Activated CD4-positive, alpha-beta T cell treated with anti-CD3 and anti-CD28 coated beads, Interleukin-2, amount 10 ng/mL, durations not matched to agents 24 days and 14 days (primary cell): ENCODE measurements around the gene SCAPER. TPM values are rescaled to one million over a fixed set of nuclear protein-coding genes. Genes with fewer than 3 reads are reported as not detected.
A peak's percentile ranks its signal among the peaks of the same experiment; 100 is the strongest.

Experiments
- DNase-seq: peaks from one replicate; pipeline ENCODE4 v3.0.0; 2022
- H3K27ac Mint-ChIP-seq: one replicate; pipeline ENCODE4 v1.8.0; 2022; ENCODE audit warnings: mild to moderate bottlenecking, mixed read lengths
- H3K27me3 Mint-ChIP-seq: one replicate; pipeline ENCODE4 v1.8.0; 2022; ENCODE audit warnings: mixed read lengths
- H3K36me3 Mint-ChIP-seq: one replicate; pipeline ENCODE4 v1.8.0; 2022; ENCODE audit warnings: low read depth, mild to moderate bottlenecking, mixed read lengths
- H3K4me1 Mint-ChIP-seq: one replicate; pipeline ENCODE4 v1.8.0; 2021; ENCODE audit warnings: mixed read lengths
- H3K4me3 Mint-ChIP-seq: one replicate; pipeline ENCODE4 v1.8.0; 2022; ENCODE audit warnings: mild to moderate bottlenecking, moderate library complexity, mixed read lengths
- H3K9me3 Mint-ChIP-seq: one replicate; pipeline ENCODE4 v1.8.0; 2021; ENCODE audit warnings: mixed read lengths
- intact Hi-C: fragments of 100-400 bp; cut with micrococcal nuclease; formaldehyde crosslinking; loops from one replicate; pipeline ENCODE4 v1.15.1; 2023
- total RNA-seq: library from RNA; stranded (reverse); gene quantifications from 2 replicates; pipeline ENCODE4 v1.2.3, GENCODE V29; 2022

SCAPER gene
- total RNA-seq, 1 donor from 2014 or later = 31.0 TPM

DNA sequence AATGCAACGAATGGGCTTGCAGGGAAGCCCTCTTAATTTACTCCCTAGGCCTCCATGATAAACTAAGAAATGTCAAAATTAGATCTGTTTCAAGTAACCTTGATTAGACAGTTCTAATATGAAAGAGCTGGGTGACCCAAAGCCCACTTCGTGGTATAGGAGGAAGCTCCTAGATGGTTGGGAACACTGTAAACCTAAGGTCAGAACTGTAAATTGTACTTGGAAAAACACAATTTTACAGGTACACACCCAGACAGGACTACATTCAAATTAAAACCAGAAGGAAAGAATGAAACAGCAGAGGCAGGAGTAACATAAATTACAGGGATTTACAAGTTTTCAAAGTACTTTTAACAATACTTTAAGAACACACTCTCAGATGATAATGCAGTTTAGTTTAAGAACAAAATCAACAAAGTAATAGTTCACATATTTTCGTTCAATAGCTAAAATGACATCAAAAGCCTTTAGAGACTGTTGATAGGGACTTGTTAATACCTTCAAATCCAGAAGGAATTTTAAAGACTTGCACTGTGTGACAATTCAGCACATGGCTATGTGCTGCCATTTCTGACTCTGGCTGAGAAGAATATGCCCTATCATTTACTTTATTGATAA, 550.2 kb downstream of the SCAPER start:
- H3K4me3 Mint-ChIP-seq = no peak overlapping the region
- H3K4me1 Mint-ChIP-seq = no peaks in the 10 kb centered on the region
- H3K27ac Mint-ChIP-seq = no peak overlapping the region
- H3K36me3 Mint-ChIP-seq = no peaks in the 10 kb centered on the region
- H3K27me3 Mint-ChIP-seq = peaks cover 14% of the 10 kb centered on the region
- H3K9me3 Mint-ChIP-seq = no peaks in the 10 kb centered on the region
- no peak for DNase-seq
- intact Hi-C loops = no loop called here

GRCh38 chr15:76353903-76354302, 551.2 kb downstream of the SCAPER start:
- DNase-seq = no peak
- no peaks in the 10 kb centered on the region for H3K9me3 Mint-ChIP-seq
- peaks cover 19% of the 10 kb centered on the region for H3K27me3 Mint-ChIP-seq
- no peaks in the 10 kb centered on the region for H3K4me1 Mint-ChIP-seq
- no peaks in the 10 kb centered on the region for H3K36me3 Mint-ChIP-seq
- H3K27ac Mint-ChIP-seq = no peak overlapping the region
- intact Hi-C loops = no loop called here
- H3K4me3 Mint-ChIP-seq = no peak overlapping the region

- H3K27me3 Mint-ChIP-seq = peaks cover 24% of the 10 kb centered on the region
- no peak overlapping the region for H3K4me3 Mint-ChIP-seq
- no peak overlapping the region for H3K27ac Mint-ChIP-seq
- no peaks in the 10 kb centered on the region for H3K36me3 Mint-ChIP-seq
- no peaks in the 10 kb centered on the region for H3K4me1 Mint-ChIP-seq
- DNase-seq = no peak
- intact Hi-C loops = no loop called here
- H3K9me3 Mint-ChIP-seq = no peaks in the 10 kb centered on the region
Observed at GRCh38 chr15:76353023-76353577, 552.0 kb downstream of the SCAPER start.

GRCh38 chr15:76349301-76350070, 555.7 kb downstream of the SCAPER start:
- intact Hi-C loops = no loop called here

GRCh38 chr15:76347482-76348055, 557.6 kb downstream of the SCAPER start:
- Mint-ChIP-seq H3K27ac (no peak overlapping the region), H3K9me3 (no peaks in the 10 kb centered on the region), H3K4me1 (peaks cover 12% of the 10 kb centered on the region)

More at GRCh38 chr15:76349301-76350070, 555.7 kb downstream of the SCAPER start:
- Mint-ChIP-seq H3K4me3 (no peak overlapping the region), H3K36me3 (peaks cover 8% of the 10 kb centered on the region), H3K27me3 (peaks cover 41% of the 10 kb centered on the region), H3K4me1 (peaks cover 8% of the 10 kb centered on the region), H3K9me3 (no peaks in the 10 kb centered on the region), H3K27ac (no peak overlapping the region)
- DNase-seq = no peak

DNA sequence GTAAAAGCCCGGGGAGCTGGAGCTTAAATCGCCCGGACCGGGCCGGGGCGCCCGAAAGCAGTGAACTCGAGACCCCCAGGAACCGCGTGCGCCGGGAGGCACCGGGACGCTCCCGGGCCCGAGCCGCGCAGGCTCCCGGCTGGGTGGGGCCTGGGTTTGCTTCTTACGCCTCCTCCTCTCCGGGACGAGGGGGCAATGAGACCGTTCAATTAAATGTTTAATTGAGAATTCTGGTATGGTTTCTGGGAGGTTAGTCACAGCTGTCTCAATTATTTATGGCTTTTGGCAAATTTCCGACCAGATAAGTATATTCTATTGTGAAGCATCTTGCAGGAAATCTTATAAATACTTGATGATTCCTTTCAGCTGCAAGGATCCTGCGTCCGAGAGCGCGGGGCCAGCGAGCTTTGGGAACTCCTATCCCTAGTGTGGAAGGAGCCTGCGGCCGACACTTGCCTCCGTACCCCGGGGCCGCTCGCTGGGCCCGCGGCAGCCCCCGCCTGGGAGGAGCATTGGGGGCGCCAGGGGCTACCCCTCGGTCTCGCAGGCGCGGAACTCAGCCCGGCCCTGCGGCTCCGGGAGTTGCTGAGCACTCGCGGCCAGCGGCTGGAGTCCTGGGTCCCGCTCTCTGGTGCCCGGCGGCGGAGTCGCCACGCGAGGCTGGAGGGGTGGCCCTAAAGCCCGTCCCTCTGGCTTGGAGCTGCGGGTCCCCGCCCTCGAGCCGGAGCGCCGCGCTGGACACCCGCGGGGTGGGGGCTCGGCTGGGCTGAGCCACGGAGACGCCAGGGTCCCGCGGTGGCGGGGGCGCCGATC, 558.3 kb downstream of the SCAPER start:
- peaks cover 62% of the 10 kb centered on the region for H3K27me3 Mint-ChIP-seq

More at GRCh38 chr15:76347482-76348055, 557.6 kb downstream of the SCAPER start:
- peaks cover 8% of the 10 kb centered on the region for H3K36me3 Mint-ChIP-seq
- intact Hi-C loops = no loop called here
- no peak overlapping the region for H3K4me3 Mint-ChIP-seq
- H3K27me3 Mint-ChIP-seq = peaks cover 57% of the 10 kb centered on the region
- DNase-seq = no peak

DNA sequence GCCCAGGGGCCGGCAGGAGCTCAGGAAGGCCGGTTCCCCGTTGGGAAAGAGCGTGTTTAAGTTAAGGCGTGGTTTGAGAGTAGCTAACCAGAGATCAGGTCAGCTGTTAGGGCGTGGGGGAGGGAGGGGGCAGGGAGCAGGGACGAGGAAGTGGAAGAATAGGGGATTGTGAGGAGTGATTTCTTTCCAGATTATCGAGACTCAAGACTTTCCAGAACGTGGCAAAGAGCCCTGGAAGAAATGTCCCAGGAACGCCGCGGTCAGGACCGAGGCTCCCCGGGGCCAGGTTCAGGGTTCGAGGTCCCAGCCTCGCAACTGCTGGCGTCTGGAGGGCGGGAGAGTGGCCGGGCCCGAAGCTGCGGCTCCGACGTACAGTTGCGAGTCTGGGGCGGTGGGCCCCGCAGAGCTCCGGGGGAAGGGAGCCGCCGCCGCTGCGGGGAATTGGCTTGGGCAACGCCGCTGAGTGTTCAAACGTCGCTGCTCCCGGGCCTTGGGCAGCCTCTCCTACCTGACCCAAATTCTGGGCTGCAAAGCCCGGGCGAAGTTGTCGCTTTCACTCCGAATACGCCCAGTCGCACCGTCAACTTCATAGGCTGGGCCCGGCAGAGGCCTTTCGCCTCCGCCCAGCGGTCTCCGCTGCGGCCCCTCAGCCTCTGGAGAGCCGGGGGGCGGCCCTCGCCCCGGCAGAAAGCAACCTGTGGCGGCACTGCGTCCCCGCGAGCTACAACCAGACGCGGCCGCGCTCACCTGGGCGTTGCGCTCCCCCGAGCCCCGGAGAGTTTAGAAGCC, 559.1 kb downstream of the SCAPER start:
- peak overlapping the region; percentile 73 for H3K4me3 Mint-ChIP-seq
- no peaks in the 10 kb centered on the region for H3K9me3 Mint-ChIP-seq
- H3K27ac Mint-ChIP-seq = peak overlapping the region; percentile 36
- H3K27me3 Mint-ChIP-seq = peaks cover 65% of the 10 kb centered on the region
- H3K4me1 Mint-ChIP-seq = peaks cover 20% of the 10 kb centered on the region
- peak; percentile 72 for DNase-seq
- peaks cover 13% of the 10 kb centered on the region for H3K36me3 Mint-ChIP-seq
- intact Hi-C loops = loop anchor here (1.0 kb wide), 1 partner anchor 9 kb away; no protein-coding TSS in a partner anchor

More for the DNA sequence above, 558.3 kb downstream of the SCAPER start:
- Mint-ChIP-seq H3K36me3 (peaks cover 12% of the 10 kb centered on the region), H3K27ac (no peak overlapping the region), H3K4me3 (no peak overlapping the region), H3K4me1 (peaks cover 15% of the 10 kb centered on the region), H3K9me3 (no peaks in the 10 kb centered on the region)
- DNase-seq = no peak
- intact Hi-C loops = no loop called here

DNA sequence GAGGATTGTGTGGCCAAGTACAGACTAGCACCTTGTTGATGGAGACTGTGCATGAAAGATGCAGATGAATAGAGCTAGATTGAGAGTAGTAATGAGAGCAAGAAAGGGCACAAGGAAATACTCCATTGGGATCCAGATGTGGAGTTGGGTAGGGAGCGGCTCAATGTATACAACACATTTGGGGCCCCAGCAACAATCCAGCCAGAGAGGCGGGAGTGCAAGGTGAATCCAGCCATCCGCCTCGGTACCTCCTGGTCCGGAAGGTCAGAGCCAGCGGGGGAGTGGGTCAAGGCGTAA, 559.6 kb downstream of the SCAPER start:
- H3K36me3 Mint-ChIP-seq = peaks cover 13% of the 10 kb centered on the region
- peaks cover 70% of the 10 kb centered on the region for H3K27me3 Mint-ChIP-seq
- no peak for DNase-seq
- no peaks in the 10 kb centered on the region for H3K9me3 Mint-ChIP-seq
- H3K4me3 Mint-ChIP-seq = peak overlapping the region; percentile 73
- H3K4me1 Mint-ChIP-seq = peaks cover 21% of the 10 kb centered on the region
- H3K27ac Mint-ChIP-seq = peak overlapping the region; percentile 36
- intact Hi-C loops = loop anchor here (1.0 kb wide), 1 partner anchor 8 kb away; no protein-coding TSS in a partner anchor

DNA sequence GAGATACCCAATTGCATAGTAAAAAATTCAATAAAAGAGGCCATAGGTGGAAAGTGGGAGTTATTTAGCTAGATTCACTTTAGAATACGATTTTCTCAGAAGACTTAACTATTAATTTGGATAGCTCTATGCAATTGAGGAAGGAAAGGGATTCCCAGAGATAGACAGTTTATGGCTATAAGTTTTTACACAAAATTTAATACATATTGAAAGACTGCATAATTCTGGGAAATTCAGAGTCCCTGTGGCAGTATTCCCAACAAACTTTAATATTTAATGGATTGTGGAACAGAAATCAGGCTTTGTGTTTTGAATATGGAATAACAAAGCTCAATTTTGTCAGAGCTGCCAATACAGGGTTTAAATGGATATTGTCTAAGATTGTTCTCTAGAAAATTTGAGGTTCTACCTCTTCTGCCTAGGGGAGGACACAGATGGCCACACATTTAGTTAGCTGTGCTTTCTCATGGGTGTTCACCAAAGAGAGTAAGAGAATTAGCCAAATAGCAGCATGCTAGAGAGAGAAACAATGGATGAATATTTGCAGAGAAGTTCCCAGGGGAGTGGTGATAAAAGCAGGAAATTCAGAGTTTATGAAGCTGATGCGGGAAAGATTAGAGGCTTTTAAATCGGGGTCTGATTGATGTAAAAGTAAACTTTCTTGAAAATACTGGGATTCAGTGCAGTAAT, 560.1 kb downstream of the SCAPER start:
- peaks cover 72% of the 10 kb centered on the region for H3K27me3 Mint-ChIP-seq
- H3K9me3 Mint-ChIP-seq = no peaks in the 10 kb centered on the region
- intact Hi-C loops = loop anchor here (1.0 kb wide), 1 partner anchor 8 kb away; no protein-coding TSS in a partner anchor
- DNase-seq = no peak
- peaks cover 13% of the 10 kb centered on the region for H3K36me3 Mint-ChIP-seq
- no peak overlapping the region for H3K27ac Mint-ChIP-seq
- H3K4me1 Mint-ChIP-seq = peaks cover 25% of the 10 kb centered on the region
- H3K4me3 Mint-ChIP-seq = peak overlapping the region; percentile 73

GRCh38 chr15:76343313-76343996, 561.7 kb downstream of the SCAPER start:
- Mint-ChIP-seq H3K9me3 (no peaks in the 10 kb centered on the region), H3K27me3 (peaks cover 79% of the 10 kb centered on the region), H3K4me1 (peaks cover 35% of the 10 kb centered on the region), H3K36me3 (peaks cover 17% of the 10 kb centered on the region), H3K4me3 (no peak overlapping the region), H3K27ac (no peak overlapping the region)
- intact Hi-C loops = no loop called here
- DNase-seq = no peak

- Mint-ChIP-seq H3K27me3 (peaks cover 74% of the 10 kb centered on the region), H3K4me3 (no peak overlapping the region), H3K27ac (no peak overlapping the region), H3K4me1 (peaks cover 36% of the 10 kb centered on the region), H3K36me3 (peaks cover 15% of the 10 kb centered on the region), H3K9me3 (no peaks in the 10 kb centered on the region)
- DNase-seq = peak; percentile 65
- intact Hi-C loops = no loop called here
Observed at GRCh38 chr15:76342382-76343201, 562.5 kb downstream of the SCAPER start.
